GM18502 (cell line): Measurements from ENCODE around the gene VKORC1L1.
A peak's percentile ranks its signal among the peaks of the same experiment; 100 is the strongest.
"Not testable (repeated sequence)": the region's sequence is repeated elsewhere in the genome, so short reads cannot be mapped to it uniquely, and the experiment has no call there.

Source experiments
- ATAC-seq: cut with Tn5 transposase; IDR thresholded peaks from one replicate; pipeline ENCODE4 v1.9.1; 2021; ENCODE audit warnings: mild to moderate bottlenecking; ENCODE audit not compliant: unreplicated experiment, poor library complexity

Gene VKORC1L1

GRCh38 chr7:65872776-65873581 is at the start of gene VKORC1L1:
Gene VKORC1L1 (plus strand): TSS chr7:65873074. CDS start chr7:65873372, 298 bp downstream.
- peak; percentile 88 for ATAC-seq

- no peak for ATAC-seq
Observed at GRCh38 chr7:65827366-65827765, 45.5 kb upstream of the VKORC1L1 start.

- no peak for ATAC-seq
Observed at GRCh38 chr7:65832281-65832680, 40.6 kb upstream of the VKORC1L1 start.

GRCh38 chr7:65836684-65837083 is 36.2 kb upstream of the VKORC1L1 start:
- not testable (repeated sequence) for ATAC-seq

- ATAC-seq: not testable (repeated sequence)
Observed at GRCh38 chr7:65837541-65837956, 35.3 kb upstream of the VKORC1L1 start.

- ATAC-seq: no peak
Observed at GRCh38 chr7:65839846-65840245, 33.0 kb upstream of the VKORC1L1 start.

- no peak for ATAC-seq
Observed at GRCh38 chr7:65840446-65840845, 32.4 kb upstream of the VKORC1L1 start.

- not testable (repeated sequence) for ATAC-seq
Observed at GRCh38 chr7:65843616-65844015, 29.3 kb upstream of the VKORC1L1 start.

GRCh38 chr7:65846008-65846570 is 26.8 kb upstream of the VKORC1L1 start:
- no peak for ATAC-seq

- not testable (repeated sequence) for ATAC-seq
Observed at GRCh38 chr7:65853426-65853825, 19.4 kb upstream of the VKORC1L1 start.

- not testable (repeated sequence) for ATAC-seq
Observed at GRCh38 chr7:65853892-65854291, 19.0 kb upstream of the VKORC1L1 start.

GRCh38 chr7:65857321-65857894 is 15.5 kb upstream of the VKORC1L1 start:
- ATAC-seq: not testable (repeated sequence)

GRCh38 chr7:65858660-65859059 is 14.2 kb upstream of the VKORC1L1 start:
- not testable (repeated sequence) for ATAC-seq

GRCh38 chr7:65866244-65866643 is 6.6 kb upstream of the VKORC1L1 start:
- not testable (repeated sequence) for ATAC-seq

- ATAC-seq: not testable (repeated sequence)
Observed at GRCh38 chr7:65867681-65868080, 5.2 kb upstream of the VKORC1L1 start.

- not testable (repeated sequence) for ATAC-seq
Observed at GRCh38 chr7:65869312-65869711, 3.6 kb upstream of the VKORC1L1 start.

- ATAC-seq: peak; percentile 21
Observed at GRCh38 chr7:65871451-65871850, 1.4 kb upstream of the VKORC1L1 start.

- peak; percentile 37 for ATAC-seq
Observed at GRCh38 chr7:65873582-65874193, 814 bp downstream of the VKORC1L1 start.

- not testable (repeated sequence) for ATAC-seq
Observed at GRCh38 chr7:65875715-65876114, 2.8 kb downstream of the VKORC1L1 start.

GRCh38 chr7:65879292-65880153 is 6.6 kb downstream of the VKORC1L1 start:
- ATAC-seq: not testable (repeated sequence)
